Right lobe of liver (tissue), 4 donors: ENCODE data around the gene PPBP.

Experiments
- POLR2A ChIP-seq: fragments of 450-650 bp; IDR thresholded peaks from one replicate; pipeline ENCODE4 v1.6.1; 2017; ENCODE audit warnings: antibody characterized with exemption, mild to moderate bottlenecking
- TF ChIP-seq, protein P1 (sequence below), 4 donors: fragments of 200-600 bp in 3 of 4; fragments of 450-650 bp in 1 of 4; IDR thresholded peaks; one replicate each; pipeline versions ENCODE4 v1.5.1 to v1.8.0; 2016 to 2022; ENCODE audit warnings: antibody characterized with exemption in 4 of 4, mild to moderate bottlenecking in 2 of 4
- donor health status: DM: no; HTN: no; CAD: no.
- donor health status: DM: no; HTN: no; CAD: no.
- donor health status: DM: no; HTN: yes; CAD: no.

DNA sequence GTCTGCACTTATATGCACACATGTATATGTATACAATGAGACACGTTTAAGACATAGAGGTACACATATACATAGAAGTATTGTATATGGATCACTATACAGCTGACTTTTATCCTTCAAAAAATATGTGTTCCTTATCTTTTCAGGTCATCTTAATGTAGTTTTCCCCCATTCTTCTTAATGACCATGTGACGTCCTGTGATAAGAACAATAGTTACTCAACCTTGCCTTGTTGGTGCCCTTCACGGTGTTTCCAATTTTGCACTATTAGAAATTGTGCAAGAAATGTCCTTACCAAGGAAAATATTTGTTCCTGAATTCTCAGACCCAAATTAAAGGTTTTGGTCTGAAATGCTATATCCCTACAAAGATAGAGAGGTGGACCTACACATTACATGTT lies 1.0 kb upstream of the PPBP start:
- TF ChIP-seq POLR2A, result no peak
- TF ChIP-seq, protein P1, sequence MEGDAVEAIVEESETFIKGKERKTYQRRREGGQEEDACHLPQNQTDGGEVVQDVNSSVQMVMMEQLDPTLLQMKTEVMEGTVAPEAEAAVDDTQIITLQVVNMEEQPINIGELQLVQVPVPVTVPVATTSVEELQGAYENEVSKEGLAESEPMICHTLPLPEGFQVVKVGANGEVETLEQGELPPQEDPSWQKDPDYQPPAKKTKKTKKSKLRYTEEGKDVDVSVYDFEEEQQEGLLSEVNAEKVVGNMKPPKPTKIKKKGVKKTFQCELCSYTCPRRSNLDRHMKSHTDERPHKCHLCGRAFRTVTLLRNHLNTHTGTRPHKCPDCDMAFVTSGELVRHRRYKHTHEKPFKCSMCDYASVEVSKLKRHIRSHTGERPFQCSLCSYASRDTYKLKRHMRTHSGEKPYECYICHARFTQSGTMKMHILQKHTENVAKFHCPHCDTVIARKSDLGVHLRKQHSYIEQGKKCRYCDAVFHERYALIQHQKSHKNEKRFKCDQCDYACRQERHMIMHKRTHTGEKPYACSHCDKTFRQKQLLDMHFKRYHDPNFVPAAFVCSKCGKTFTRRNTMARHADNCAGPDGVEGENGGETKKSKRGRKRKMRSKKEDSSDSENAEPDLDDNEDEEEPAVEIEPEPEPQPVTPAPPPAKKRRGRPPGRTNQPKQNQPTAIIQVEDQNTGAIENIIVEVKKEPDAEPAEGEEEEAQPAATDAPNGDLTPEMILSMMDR (IDR thresholded peaks at IDR 0.05), result no peak
